GM18870 (cell line): Measurements from ENCODE around the gene DLG2.

ENCODE experiments used
- ATAC-seq: cut with Tn5 transposase; IDR thresholded peaks from one replicate; pipeline ENCODE4 v1.9.1; 2021; ENCODE audit warnings: moderate library complexity; ENCODE audit not compliant: unreplicated experiment

The DLG2 gene

GRCh38 chr11:83537131-83537610 lies 2090.0 kb downstream of the DLG2 start:
- no peak for ATAC-seq

GRCh38 chr11:83533166-83533565 lies 2094.0 kb downstream of the DLG2 start:
- no peak for ATAC-seq

GRCh38 chr11:83528877-83529276 lies 2098.3 kb downstream of the DLG2 start:
- ATAC-seq = no peak

- ATAC-seq = no peak
These were observed 2098.9 kb downstream of the DLG2 start for GRCh38 chr11:83528225-83528624.

- ATAC-seq = no peak
These were observed 2103.5 kb downstream of the DLG2 start for GRCh38 chr11:83523676-83524075.

- no peak for ATAC-seq
These were observed 2104.2 kb downstream of the DLG2 start for GRCh38 chr11:83522911-83523310.

GRCh38 chr11:83521647-83522596 lies 2105.2 kb downstream of the DLG2 start:
- no peak for ATAC-seq

GRCh38 chr11:83520849-83521248 lies 2106.3 kb downstream of the DLG2 start:
- no peak for ATAC-seq

- ATAC-seq = no peak
These were observed 2115.5 kb downstream of the DLG2 start for GRCh38 chr11:83511646-83512045.

GRCh38 chr11:83510530-83511460 lies 2116.3 kb downstream of the DLG2 start:
- ATAC-seq = no peak

- no peak for ATAC-seq
These were observed 2118.3 kb downstream of the DLG2 start for GRCh38 chr11:83508804-83509203.

- ATAC-seq = no peak
These were observed 2125.1 kb downstream of the DLG2 start for GRCh38 chr11:83502041-83502440.

GRCh38 chr11:83493917-83494316 lies 2133.2 kb downstream of the DLG2 start:
- ATAC-seq = no peak

GRCh38 chr11:83493034-83493433 lies 2134.1 kb downstream of the DLG2 start:
- no peak for ATAC-seq

- no peak for ATAC-seq
These were observed 2143.3 kb downstream of the DLG2 start for GRCh38 chr11:83483808-83484207.

- no peak for ATAC-seq
These were observed 2146.3 kb downstream of the DLG2 start for GRCh38 chr11:83480811-83481210.

- ATAC-seq = no peak
These were observed 2146.9 kb downstream of the DLG2 start for GRCh38 chr11:83480251-83480650.

- ATAC-seq = no peak
These were observed 2149.4 kb downstream of the DLG2 start for GRCh38 chr11:83477772-83478171.

GRCh38 chr11:83475760-83476159 lies 2151.4 kb downstream of the DLG2 start:
- no peak for ATAC-seq

GRCh38 chr11:83473743-83474142 lies 2153.4 kb downstream of the DLG2 start:
- ATAC-seq = no peak

- ATAC-seq = no peak
These were observed 2154.3 kb downstream of the DLG2 start for GRCh38 chr11:83472806-83473205.
